GM19468 (cell line): ENCODE measurements around the gene RAB35.

Experiments used
- ATAC-seq: cut with Tn5 transposase; IDR thresholded peaks from one replicate; pipeline ENCODE4 v1.9.1; 2021; ENCODE audit warnings: mild to moderate bottlenecking, moderate library complexity, moderate number of reproducible peaks; ENCODE audit not compliant: unreplicated experiment; ENCODE audit errors: extremely low read depth

Gene RAB35

DNA sequence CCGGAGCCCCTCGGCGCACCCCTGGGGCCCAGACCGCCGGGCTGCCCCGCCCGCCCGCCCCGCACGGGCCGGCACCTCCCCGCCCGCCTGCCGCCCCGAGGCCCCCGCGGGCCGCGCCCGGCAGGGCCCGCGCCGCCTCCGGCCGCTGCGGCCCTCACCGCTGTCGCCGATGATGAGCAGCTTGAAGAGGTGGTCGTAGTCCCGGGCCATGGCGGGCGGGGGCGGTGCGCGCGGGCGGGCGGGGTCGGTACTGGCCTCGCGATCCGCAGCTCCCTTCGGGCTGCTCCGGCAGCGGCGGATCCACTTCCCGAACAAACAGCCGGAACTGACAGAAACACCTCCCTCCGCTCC lies at the start of gene RAB35:
TSS of gene RAB35 (minus strand) at position 313 of the 351 bp plus-strand sequence. CDS start at position 210, 103 bp downstream.
- ATAC-seq = no peak

DNA sequence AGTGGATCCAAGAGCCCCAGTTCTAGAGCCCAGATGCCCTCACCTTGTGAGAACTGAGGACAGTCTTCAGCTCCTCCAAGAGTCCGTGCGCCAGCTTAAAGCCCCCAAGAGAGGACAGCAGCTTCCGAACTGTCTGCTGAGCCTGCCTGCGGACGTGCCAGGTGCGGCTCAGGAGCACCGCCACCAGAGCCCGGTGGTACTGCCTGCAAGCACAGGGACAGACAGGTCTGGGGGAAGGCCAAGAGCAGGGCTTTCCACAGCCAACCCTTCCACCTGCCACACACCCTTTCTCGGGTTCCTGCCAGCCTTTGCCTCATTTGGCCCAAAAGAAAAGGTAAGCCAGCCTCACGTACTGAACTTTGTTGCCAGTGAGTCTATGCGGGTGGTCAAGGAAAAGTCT lies 47.7 kb upstream of the RAB35 start:
- ATAC-seq = no peak

DNA sequence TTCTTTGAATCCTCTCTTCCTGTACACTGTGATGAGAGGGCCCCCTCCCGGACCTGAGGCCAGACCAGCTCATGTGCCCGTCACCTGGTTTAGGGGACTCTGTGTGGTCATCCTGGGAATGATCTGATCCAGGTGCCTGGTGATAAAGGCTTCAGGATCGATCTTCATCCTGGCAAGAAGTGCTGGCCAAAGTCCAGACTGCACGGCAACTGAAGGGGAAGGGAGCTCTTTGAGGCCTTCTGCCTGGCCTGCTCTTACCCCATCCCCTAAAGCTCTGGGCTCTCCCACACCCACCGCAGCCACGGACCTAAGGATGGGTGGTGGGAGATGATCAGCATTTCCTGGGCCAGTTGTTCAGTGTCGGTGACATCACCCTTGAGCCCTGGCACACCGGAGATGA lies 46.2 kb upstream of the RAB35 start:
- ATAC-seq = no peak

DNA sequence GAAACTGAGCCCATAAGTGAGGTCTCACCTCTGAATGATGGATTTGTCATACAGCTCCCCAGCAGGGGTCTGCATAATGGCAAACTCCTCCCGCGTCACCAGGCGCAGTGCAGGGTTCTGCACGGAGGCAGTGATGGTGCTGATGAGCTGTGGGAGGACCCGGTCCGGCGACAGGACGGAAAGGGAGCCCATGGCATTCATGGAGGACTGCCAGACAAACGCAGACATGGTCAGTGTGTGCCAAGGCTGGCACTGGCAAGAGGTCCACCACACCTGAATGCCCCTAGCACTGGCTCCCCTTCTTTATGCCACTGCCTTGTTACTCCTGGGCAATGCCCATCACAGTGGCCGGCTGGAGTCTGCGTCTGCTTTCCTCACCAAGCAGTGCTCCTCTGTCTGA lies 45.3 kb upstream of the RAB35 start:
- ATAC-seq = no peak

DNA sequence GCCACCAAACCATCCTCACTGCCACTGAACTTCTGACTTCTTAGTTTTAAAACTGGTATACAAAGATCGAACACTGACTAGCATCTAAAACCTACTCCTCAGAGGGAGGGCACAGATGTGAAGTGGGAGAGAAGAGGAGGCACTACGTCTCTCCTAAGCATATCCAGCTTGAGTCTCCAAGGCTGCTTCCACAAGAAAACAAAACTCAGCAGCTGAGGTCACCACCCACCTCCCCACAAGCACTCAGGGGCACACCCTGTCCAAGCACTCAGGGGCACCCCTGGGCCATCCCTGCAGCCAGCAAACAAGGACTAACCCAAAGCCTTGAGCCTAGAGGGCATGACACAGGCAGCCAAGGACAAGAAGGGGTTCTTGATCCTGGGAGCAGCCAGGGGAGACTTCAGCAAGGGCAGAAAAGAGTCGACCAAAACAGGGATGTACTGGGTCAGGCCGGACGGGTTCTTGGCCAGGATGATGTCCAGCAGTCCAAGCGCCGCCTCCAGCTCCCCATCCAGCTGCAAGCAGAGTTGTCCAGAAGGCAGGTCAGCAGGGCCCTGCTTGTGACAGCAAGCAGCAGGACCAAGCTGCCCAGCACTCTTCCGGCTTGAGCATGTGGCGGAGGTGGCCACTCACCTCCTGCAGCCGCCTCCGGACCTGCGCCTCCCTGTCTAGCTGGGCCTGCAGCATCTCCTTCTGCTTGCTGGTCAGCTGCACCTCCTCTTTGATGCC lies 43.1 kb upstream of the RAB35 start:
- no peak for ATAC-seq

DNA sequence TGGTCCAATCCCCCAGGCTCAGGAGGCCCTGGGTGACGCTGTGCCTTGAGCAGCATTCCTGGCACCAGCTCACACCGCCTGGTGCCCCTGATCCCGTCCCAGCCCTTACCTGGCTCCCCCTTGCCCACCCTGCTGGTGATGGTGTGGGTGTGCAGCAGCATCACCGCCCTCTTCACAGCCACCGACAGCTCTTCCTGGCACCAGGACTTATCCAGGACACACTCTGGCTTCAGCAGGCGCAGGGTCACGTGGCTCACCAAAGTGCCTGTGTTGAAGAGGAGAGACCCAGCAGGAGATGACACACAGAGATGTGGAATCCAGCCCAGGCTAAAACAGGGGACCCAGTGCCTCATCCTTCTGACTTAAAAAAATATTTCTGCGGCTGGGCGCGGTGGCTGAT lies 41.8 kb upstream of the RAB35 start:
- no peak for ATAC-seq

DNA sequence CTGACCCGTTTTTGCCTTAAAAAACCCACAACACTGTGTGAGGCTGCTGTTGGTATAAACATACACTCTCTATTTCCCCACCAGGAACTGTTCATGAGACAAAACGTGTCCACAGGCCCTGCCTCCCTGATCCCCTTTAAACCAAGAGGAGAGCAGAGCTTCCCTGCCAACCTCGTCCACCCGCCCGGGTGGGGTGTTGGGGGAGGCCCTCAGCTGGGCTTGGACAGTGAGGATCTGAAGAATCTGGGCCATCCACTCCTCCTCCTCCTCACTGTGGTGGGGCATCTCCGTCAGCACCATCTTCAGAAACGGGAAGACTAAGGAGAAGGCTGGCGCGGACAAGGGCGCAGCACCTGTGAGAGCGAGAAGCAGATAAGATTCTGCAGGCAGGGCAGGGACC lies 41.1 kb upstream of the RAB35 start:
- no peak for ATAC-seq

DNA sequence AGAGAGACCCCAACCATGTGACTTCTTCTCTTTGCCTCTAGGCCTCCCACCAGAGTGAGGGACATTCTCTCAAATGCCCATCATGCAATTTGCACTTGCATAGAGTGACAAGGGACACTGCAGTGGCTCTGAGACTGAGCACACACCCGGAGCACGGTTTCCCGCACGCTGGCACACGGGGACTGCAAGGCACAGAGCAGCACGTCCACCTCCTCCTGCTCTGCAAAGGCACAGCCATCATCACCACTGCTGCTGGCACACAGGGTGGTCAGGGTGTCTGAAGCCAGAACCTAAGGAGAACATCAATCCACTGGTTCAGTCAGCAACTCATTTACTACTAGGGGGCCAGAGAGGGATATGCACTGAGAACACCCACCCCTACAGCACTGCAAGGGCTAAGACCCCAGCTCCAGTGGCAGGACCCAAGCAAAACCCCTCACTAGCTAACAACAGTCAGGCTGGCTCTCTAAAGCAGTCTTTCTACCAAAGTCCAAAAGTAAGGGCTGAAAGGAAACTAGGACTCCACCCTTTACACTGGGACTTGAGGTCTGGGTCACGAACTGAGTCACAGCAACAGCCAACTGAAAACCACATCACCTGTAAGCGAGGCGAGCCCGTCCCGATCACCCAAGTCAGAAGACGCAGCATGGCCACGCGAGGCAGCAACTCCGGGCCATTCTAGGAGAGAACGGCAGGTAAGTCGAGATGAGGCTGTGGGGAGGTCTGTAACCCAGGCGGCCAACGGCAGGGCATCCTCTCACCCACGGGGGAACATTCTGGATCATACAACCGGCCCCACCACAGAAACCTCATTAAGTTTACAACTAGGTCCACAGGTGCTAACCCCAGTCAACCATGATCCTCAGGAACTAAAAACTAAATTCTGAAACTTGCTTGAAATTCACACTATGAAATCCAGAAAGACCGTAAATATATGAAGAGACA lies 40.0 kb upstream of the RAB35 start:
- ATAC-seq = no peak

DNA sequence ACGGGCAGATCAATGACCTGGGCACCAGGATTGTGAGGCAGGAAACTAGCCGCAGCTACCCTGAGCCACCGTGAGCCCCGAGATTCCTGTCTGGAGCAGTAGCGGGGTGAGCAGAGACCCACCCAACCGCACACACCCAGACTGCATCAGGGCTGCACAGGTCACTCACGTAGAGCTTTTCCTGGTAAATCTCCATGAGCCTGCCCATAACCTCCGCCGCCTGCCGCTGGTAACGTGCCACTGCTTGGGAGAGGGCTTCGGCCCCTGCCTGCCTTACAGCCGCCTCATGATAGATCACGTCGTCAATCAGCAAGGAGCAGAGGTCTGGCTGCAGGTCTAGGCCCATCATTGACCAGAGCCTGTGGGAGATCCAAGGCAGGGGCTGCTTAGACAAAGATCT lies 38.5 kb upstream of the RAB35 start:
- no peak for ATAC-seq

DNA sequence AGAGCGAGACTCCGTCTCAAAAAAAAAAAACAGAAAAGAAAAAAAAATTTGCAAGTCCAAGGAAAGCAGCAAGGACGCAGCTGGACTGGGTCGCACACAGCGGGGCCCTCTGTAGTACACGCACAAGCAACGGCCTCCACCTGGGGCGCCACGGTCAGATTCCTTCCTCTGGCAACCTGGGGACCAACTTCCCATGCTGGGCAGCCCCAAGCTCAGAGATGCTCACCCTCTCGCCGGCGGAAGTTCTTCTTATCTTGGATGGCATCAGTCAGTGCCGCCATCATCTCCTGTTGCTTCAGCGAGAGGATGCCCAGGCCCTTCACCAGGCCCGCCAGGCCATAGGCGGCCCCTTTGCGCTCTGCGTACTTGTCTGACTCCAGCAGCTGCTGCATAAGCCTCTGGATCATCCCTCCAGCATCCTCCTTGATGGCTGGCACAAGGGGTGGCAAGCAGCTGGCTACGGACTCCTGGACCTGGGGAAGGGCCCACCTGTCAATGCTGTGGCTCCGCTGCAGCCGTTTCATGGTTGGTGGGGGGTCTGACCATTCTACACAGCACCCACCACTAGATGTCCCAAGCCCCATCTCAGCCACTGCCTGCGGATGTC lies 34.5 kb upstream of the RAB35 start:
- no peak for ATAC-seq

DNA sequence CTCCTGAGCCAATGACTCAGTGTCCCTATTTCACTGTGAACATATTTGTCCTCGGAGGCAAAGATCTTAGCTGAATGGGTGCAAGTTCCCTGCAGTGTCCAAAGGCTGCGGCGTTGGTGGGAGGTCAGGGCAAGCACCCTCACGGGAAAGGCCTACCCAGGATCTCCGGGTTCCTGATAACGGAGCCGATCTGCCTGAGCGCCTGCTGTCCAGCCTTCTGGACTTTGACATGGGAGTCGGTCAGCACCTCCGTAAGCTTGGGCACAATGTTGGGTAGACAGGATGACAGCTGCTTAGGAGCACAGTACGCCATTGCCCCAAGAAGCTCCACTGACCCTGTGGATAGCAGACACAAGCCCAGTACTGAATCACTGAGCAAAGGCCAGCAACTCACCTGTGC lies 31.5 kb upstream of the RAB35 start:
- no peak for ATAC-seq

DNA sequence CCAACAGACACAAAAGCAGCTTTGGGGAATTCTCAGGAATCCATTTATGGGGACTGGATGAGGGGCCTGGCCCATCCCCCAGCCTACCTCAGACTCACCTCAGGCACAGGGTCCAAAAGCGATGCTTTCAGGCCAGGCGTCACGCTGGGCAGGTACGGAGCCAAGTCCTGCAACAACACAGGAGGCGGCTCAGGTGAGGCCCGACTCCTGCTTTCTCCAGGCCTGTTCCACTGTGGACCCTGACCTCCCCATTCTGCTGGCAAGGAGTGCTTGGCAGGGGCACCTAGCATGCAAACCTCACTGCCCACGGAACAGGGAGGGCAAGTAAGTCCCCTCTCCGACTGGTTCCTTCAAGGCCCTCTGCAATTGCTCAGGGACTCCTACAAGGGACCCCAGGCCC lies 28.6 kb upstream of the RAB35 start:
- no peak for ATAC-seq

DNA sequence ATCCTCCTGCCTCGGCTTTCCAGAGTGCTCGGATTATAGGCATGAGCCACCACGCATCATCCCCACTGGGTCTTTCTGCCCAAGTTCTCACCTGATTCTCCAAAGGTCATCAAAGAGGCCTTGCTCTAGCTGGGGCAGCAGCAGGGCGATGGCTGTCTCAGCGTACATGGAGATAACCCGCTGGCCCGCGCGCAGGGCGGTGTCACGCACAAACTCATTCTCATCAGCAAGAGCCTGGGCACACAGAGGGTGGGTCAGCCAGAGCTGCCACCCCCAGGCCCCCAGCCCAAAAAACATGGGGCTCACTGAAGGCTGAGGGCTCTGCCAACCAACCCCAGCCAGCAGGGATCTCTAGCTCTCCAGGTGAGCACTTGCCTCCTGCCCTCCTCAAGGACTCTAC lies 27.7 kb upstream of the RAB35 start:
- no peak for ATAC-seq

DNA sequence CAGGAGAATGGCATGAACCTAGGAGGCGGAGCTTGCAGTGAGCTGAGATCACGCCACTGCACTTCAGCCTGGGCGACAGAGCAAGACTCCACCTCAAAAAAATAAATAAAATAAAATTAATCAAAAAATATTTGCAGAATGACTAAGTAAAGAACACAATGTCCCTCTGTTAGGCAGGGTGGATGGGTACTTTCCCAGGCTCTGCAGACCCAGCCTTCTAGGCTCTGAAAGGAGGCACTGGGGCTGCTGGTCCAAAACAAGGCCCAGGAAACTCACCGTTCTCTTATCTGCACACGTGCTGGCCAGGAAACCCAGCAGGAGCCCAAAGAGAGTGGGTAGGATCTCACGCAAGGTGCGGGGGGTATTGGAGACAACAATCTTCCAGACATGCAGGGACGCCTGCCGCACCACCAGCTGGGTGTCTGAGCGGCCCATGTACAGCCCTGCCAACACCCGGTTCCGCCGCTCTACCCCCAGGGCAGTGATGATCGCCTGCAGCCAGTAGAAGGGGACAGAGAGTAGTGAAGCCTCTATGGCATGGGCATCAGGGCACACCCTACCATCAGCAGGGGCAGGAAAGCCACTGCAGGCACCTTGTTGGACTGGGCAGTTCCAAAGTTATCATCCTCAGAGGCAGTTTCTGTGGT lies 25.8 kb upstream of the RAB35 start:
- ATAC-seq = no peak

DNA sequence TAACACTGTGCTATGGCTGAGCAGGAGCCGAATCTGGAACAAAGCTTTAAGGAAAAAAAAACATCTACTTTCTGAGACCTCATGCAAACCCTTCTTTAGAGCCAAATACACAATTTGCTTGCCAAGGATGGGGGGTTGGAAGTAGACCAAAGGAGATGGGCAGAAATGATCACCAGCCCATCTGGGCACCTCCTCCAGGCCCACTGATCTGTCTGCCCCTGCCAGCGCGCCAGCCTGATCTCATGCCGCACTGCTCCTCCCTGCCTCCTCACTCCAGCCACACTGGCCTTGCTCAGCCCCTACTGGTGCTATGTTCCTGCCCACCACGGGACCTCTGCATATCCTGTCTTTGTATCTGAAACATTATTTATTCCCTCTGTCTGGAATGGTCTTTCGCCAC lies 24.8 kb upstream of the RAB35 start:
- ATAC-seq = no peak

DNA sequence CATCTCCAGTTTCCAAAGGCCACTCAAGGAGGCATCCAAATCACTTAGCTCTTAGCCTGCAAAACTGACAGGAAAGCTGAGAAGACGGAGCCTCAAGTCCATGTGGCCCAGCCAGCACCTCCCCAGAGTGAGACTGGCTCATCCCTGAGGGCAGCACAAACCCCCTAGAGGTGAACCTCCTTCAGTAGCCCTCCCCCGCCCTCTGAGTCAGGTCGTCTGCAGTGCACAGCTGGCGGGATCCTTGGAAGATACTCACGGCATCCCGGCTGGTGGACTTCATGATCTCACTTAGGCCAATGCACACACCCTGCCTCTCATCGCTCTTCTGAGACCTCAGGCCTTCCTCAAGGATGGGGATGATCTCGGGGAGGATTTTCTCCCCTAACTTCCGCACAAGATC lies 24.1 kb upstream of the RAB35 start:
- ATAC-seq = no peak

DNA sequence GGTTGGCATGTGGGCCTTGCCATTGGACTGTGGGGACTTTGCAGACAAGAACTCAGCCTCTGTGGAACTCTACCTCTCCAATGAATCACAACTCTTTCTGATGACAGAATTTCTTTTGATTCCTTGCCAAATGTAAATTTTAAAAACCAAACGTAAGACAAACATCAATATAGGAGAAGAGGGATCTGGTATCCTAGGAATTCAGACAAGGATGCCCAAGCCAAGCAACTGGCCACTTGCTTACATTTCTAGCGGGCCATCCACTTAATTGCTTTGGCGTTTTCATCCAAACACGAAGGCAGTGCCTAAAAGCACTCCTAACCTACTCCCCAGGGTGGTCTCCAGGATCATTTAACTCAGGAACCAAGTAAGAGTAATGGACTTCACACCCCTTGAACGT lies 23.4 kb upstream of the RAB35 start:
- ATAC-seq = no peak

DNA sequence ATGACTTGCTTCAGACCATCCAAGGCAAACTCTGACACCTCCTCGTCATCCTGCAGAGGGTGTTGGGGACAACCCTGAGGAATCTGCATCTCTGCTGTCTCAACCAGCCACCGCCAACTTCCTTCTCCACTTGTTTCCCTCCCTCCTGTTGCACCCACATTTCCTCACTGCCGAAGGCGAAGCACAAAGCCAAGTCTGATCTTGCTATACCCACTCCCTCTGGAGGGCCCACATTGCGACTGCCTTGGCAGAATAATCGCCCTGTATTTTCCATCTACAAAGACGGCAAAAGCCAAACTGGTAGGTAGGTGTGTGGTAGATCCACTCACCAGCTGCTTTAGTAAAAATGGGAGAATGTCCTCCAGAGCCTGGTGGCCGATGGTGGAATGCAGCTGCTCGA lies 21.8 kb upstream of the RAB35 start:
- no peak for ATAC-seq

DNA sequence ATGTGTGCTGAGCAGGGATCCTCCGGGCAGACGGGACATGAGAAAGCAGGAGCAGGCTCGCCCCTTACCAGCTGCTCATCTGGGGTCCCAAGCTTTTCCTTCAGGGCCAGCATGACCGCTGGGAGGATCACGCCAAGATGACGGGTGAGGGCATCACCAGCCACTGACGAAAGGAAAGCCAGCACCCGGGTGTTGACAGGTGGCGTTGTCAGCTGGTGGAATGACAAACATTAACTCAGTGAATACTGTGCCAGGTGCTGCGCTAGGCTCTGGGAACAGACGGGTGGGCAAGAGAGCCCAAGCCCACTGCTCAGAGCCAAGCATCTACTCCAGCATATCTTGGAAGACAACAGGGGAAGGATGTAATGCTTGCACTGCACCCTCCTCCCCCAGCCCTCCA lies 21.3 kb upstream of the RAB35 start:
- no peak for ATAC-seq

DNA sequence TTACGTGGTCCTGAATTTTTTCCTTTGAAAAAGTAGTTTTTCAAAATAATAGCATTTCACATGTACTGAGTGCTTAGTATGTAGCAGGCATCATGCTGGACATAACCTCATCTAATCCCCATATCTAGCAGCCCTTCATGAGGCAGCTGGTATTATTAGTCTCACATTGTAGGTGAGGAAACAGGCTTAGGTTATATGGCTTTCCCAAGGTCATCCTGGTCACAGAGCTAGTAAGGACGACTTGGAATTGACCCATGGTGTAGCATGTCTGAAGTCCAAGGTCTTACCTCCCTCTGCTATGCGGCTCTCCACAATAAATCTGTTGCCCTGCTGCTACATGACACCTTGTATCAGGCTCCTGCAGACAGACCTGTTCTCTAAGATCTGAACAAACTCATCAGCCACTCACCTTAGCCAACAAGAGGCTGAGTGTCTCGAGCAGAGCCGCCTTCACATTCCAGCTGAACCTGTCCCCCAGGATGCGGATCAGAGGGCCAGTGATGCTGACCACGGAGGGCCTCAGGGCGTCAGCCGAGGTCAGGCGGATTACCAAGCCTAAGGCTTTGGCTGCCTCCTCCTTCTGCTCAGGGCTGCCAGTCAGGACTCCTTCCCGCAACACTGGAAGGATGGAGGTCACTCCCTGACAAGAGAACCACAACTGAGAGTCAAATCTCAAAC lies 19.7 kb upstream of the RAB35 start:
- ATAC-seq = no peak
